ENCODE data around the gene IQGAP2. TPM values are rescaled to one million over a fixed set of nuclear protein-coding genes. Genes with fewer than 3 reads are reported as not detected.

The IQGAP2 gene
- total RNA-seq, 1 donor from 2014 or later = 11.5 TPM

GRCh38 chr5:76684756-76685519, 281.9 kb downstream of the IQGAP2 start:
- H3K9me3 ChIP-seq (ENCODE audit: control insufficient read depth in 3 of 3, low read length in 3 of 3) = no peaks in the 10 kb centered on the region
- H3K4me3 ChIP-seq (ENCODE audit: low read length in 3 of 3) = no peak overlapping the region
- no peaks in the 10 kb centered on the region for H3K27me3 ChIP-seq (ENCODE audit: control insufficient read depth in 3 of 3, insufficient read depth in 3 of 3, low read length in 3 of 3)
- no peaks in the 10 kb centered on the region for H3K36me3 ChIP-seq (ENCODE audit: control insufficient read depth in 3 of 3, insufficient read depth in 3 of 3, low read length in 3 of 3)
- no peak overlapping the region for H3K27ac ChIP-seq (ENCODE audit: low read depth, low read length)
- H3K4me1 ChIP-seq (ENCODE audit: control insufficient read depth in 3 of 3, insufficient read depth in 3 of 3, low read length in 3 of 3) = no peaks in the 10 kb centered on the region
- no peak overlapping the region for H3K9ac ChIP-seq (ENCODE audit: low read depth in 1 of 3, low read length in 3 of 3)

DNA sequence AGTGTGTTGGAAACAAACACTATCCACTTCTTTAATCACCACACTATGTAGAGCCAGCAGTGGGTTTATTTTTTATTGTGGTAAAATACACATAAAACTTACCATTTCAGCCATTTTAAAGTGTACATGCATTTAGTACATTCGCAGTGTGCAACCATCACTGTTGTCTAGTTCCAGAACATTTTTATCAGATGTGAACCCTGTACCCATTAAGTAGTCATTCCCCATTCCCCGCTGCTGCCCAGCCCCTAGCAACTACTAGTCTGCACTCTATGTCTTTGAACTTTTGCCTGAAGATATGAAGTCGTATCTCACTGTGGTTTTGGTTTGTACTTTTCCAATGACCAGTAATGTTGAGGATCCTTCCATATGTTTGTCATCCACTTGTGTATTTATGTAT, 282.6 kb downstream of the IQGAP2 start:
- Histone ChIP-seq H3K36me3 (ENCODE audit: control insufficient read depth in 3 of 3, insufficient read depth in 3 of 3, low read length in 3 of 3) (no peaks in the 10 kb centered on the region), H3K4me3 (ENCODE audit: low read length in 3 of 3) (no peak overlapping the region), H3K27ac (ENCODE audit: low read depth, low read length) (no peak overlapping the region), H3K27me3 (ENCODE audit: control insufficient read depth in 3 of 3, insufficient read depth in 3 of 3, low read length in 3 of 3) (no peaks in the 10 kb centered on the region), H3K9ac (ENCODE audit: low read depth in 1 of 3, low read length in 3 of 3) (no peak overlapping the region), H3K4me1 (ENCODE audit: control insufficient read depth in 3 of 3, insufficient read depth in 3 of 3, low read length in 3 of 3) (peaks cover 0 to under 1% (median under 1%) of the 10 kb centered on the region in 3 donors), H3K9me3 (ENCODE audit: control insufficient read depth in 3 of 3, low read length in 3 of 3) (no peaks in the 10 kb centered on the region)

DNA sequence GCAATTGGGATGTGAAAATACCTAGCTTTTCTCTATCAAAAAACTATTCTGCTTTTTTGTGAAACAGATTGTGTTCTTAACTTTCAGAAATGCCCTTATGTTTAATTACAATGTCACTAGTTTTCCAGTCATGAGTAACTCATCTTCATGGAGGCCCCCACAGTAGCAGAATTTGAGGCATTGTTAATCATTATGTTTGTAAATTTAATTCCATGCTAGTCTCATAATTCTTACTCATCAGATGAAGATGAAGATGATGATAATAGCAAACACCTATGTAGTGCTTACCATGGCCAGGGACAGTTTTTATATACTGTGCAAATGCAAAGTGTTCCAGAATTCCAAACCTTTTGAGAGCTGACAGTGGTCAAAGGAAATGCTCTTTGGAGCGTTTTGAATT, 285.1 kb downstream of the IQGAP2 start:
- peaks cover 0 to 5% (median 5%) of the 10 kb centered on the region in 3 donors for H3K4me1 ChIP-seq (ENCODE audit: control insufficient read depth in 3 of 3, insufficient read depth in 3 of 3, low read length in 3 of 3)
- no peaks in the 10 kb centered on the region for H3K36me3 ChIP-seq (ENCODE audit: control insufficient read depth in 3 of 3, insufficient read depth in 3 of 3, low read length in 3 of 3)
- H3K4me3 ChIP-seq (ENCODE audit: low read length in 3 of 3) = no peak overlapping the region
- no peaks in the 10 kb centered on the region for H3K9me3 ChIP-seq (ENCODE audit: control insufficient read depth in 3 of 3, low read length in 3 of 3)
- H3K9ac ChIP-seq (ENCODE audit: low read depth in 1 of 3, low read length in 3 of 3) = no peak overlapping the region
- H3K27ac ChIP-seq (ENCODE audit: low read depth, low read length) = no peak overlapping the region
- no peaks in the 10 kb centered on the region for H3K27me3 ChIP-seq (ENCODE audit: control insufficient read depth in 3 of 3, insufficient read depth in 3 of 3, low read length in 3 of 3)

DNA sequence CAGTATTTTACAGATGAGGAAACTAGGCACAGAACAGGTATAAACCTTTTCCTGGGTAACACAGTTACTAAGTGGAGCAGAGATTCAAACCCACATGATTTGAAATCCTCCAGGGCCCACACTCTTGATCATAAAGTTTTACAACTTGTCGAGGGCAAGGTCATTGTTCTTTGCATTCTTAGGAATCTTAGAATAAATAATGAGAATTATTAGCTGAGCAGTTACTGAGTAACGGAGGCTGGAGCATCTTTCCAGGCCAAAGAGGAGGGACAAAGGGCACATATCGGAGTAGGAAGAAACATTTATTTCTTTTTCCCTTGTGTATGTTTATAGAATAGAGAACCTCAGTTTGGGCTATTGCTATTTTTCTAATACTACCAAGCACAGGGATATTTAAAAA, 285.8 kb downstream of the IQGAP2 start:
- no peak overlapping the region for H3K27ac ChIP-seq (ENCODE audit: low read depth, low read length)

GRCh38 chr5:76689321-76690036, 286.4 kb downstream of the IQGAP2 start:
- H3K27ac ChIP-seq (ENCODE audit: low read depth, low read length) = no peak overlapping the region
- no peaks in the 10 kb centered on the region for H3K9me3 ChIP-seq (ENCODE audit: control insufficient read depth in 3 of 3, low read length in 3 of 3)
- H3K27me3 ChIP-seq (ENCODE audit: control insufficient read depth in 3 of 3, insufficient read depth in 3 of 3, low read length in 3 of 3) = no peaks in the 10 kb centered on the region
- peaks cover 0 to 5% (median 5%) of the 10 kb centered on the region in 3 donors for H3K4me1 ChIP-seq (ENCODE audit: control insufficient read depth in 3 of 3, insufficient read depth in 3 of 3, low read length in 3 of 3)
- H3K4me3 ChIP-seq (ENCODE audit: low read length in 3 of 3) = no peak overlapping the region
- no peaks in the 10 kb centered on the region for H3K36me3 ChIP-seq (ENCODE audit: control insufficient read depth in 3 of 3, insufficient read depth in 3 of 3, low read length in 3 of 3)
- H3K9ac ChIP-seq (ENCODE audit: low read depth in 1 of 3, low read length in 3 of 3) = no peak overlapping the region

More for the DNA sequence above, 285.8 kb downstream of the IQGAP2 start:
- Histone ChIP-seq H3K9me3 (ENCODE audit: control insufficient read depth in 3 of 3, low read length in 3 of 3) (no peaks in the 10 kb centered on the region), H3K9ac (ENCODE audit: low read depth in 1 of 3, low read length in 3 of 3) (no peak overlapping the region), H3K4me1 (ENCODE audit: control insufficient read depth in 3 of 3, insufficient read depth in 3 of 3, low read length in 3 of 3) (peaks cover 0 to 5% (median 5%) of the 10 kb centered on the region in 3 donors), H3K36me3 (ENCODE audit: control insufficient read depth in 3 of 3, insufficient read depth in 3 of 3, low read length in 3 of 3) (no peaks in the 10 kb centered on the region), H3K4me3 (ENCODE audit: low read length in 3 of 3) (no peak overlapping the region), H3K27me3 (ENCODE audit: control insufficient read depth in 3 of 3, insufficient read depth in 3 of 3, low read length in 3 of 3) (no peaks in the 10 kb centered on the region)

DNA sequence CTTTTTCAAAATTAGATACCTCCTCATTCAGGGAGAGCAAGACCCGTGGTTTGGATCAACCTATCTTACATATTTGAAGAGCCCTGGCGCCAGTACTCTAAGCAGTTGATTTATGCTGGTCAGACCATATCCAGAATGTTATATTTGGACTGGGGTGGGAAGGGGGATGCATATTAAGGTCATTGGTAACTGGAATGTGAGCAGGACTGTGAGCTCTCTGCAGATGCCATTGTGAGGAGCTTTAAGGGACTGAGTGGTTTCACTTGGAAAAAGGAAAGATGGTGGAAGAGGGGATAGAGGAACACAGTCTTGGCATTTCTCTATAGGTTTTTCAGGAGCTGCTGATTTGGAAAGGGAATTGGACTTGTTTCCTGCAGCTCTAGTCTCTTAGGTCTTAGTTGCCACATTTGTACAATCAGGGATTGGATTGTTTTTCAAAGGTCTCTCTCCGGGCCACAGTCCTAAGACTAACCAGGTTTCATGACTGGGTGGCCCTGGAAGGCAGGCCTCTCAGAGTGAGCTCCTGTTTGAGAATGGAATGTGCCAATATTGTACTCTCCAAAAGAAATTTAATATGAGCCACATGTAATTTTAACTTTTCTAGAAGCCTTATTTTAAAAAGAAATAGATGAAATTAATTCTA, 287.1 kb downstream of the IQGAP2 start:
- Histone ChIP-seq H3K27ac (ENCODE audit: low read depth, low read length) (no peak overlapping the region), H3K4me1 (ENCODE audit: control insufficient read depth in 3 of 3, insufficient read depth in 3 of 3, low read length in 3 of 3) (peaks cover 0 to 5% (median 5%) of the 10 kb centered on the region in 3 donors), H3K9ac (ENCODE audit: low read depth in 1 of 3, low read length in 3 of 3) (no peak overlapping the region)

GRCh38 chr5:76690704-76691466, 287.8 kb downstream of the IQGAP2 start:
- Histone ChIP-seq H3K36me3 (ENCODE audit: control insufficient read depth in 3 of 3, insufficient read depth in 3 of 3, low read length in 3 of 3) (no peaks in the 10 kb centered on the region), H3K4me3 (ENCODE audit: low read length in 3 of 3) (no peak overlapping the region), H3K27ac (ENCODE audit: low read depth, low read length) (no peak overlapping the region), H3K9me3 (ENCODE audit: control insufficient read depth in 3 of 3, low read length in 3 of 3) (no peaks in the 10 kb centered on the region), H3K9ac (ENCODE audit: low read depth in 1 of 3, low read length in 3 of 3) (no peak overlapping the region), H3K27me3 (ENCODE audit: control insufficient read depth in 3 of 3, insufficient read depth in 3 of 3, low read length in 3 of 3) (no peaks in the 10 kb centered on the region), H3K4me1 (ENCODE audit: control insufficient read depth in 3 of 3, insufficient read depth in 3 of 3, low read length in 3 of 3) (peaks cover 0 to 5% (median 5%) of the 10 kb centered on the region in 3 donors)

More for the DNA sequence above, 287.1 kb downstream of the IQGAP2 start:
- no peak overlapping the region for H3K4me3 ChIP-seq (ENCODE audit: low read length in 3 of 3)
- no peaks in the 10 kb centered on the region for H3K27me3 ChIP-seq (ENCODE audit: control insufficient read depth in 3 of 3, insufficient read depth in 3 of 3, low read length in 3 of 3)
- no peaks in the 10 kb centered on the region for H3K9me3 ChIP-seq (ENCODE audit: control insufficient read depth in 3 of 3, low read length in 3 of 3)
- no peaks in the 10 kb centered on the region for H3K36me3 ChIP-seq (ENCODE audit: control insufficient read depth in 3 of 3, insufficient read depth in 3 of 3, low read length in 3 of 3)

- Histone ChIP-seq H3K27me3 (ENCODE audit: control insufficient read depth in 3 of 3, insufficient read depth in 3 of 3, low read length in 3 of 3) (no peaks in the 10 kb centered on the region), H3K36me3 (ENCODE audit: control insufficient read depth in 3 of 3, insufficient read depth in 3 of 3, low read length in 3 of 3) (no peaks in the 10 kb centered on the region), H3K9me3 (ENCODE audit: control insufficient read depth in 3 of 3, low read length in 3 of 3) (no peaks in the 10 kb centered on the region), H3K27ac (ENCODE audit: low read depth, low read length) (peak overlapping the region; percentile 37), H3K4me3 (ENCODE audit: low read length in 3 of 3) (no peak overlapping the region), H3K9ac (ENCODE audit: low read depth in 1 of 3, low read length in 3 of 3) (no peak overlapping the region), H3K4me1 (ENCODE audit: control insufficient read depth in 3 of 3, insufficient read depth in 3 of 3, low read length in 3 of 3) (peaks cover 0 to 5% (median 5%) of the 10 kb centered on the region in 3 donors)
Observed at GRCh38 chr5:76691467-76692273, 288.6 kb downstream of the IQGAP2 start.

- H3K27me3 ChIP-seq (ENCODE audit: control insufficient read depth in 3 of 3, insufficient read depth in 3 of 3, low read length in 3 of 3) = no peaks in the 10 kb centered on the region
- peaks cover 0 to 5% (median 5%) of the 10 kb centered on the region in 3 donors for H3K4me1 ChIP-seq (ENCODE audit: control insufficient read depth in 3 of 3, insufficient read depth in 3 of 3, low read length in 3 of 3)
- no peaks in the 10 kb centered on the region for H3K36me3 ChIP-seq (ENCODE audit: control insufficient read depth in 3 of 3, insufficient read depth in 3 of 3, low read length in 3 of 3)
- H3K9ac ChIP-seq (ENCODE audit: low read depth in 1 of 3, low read length in 3 of 3) = no peak overlapping the region
- H3K9me3 ChIP-seq (ENCODE audit: control insufficient read depth in 3 of 3, low read length in 3 of 3) = no peaks in the 10 kb centered on the region
- no peak overlapping the region for H3K4me3 ChIP-seq (ENCODE audit: low read length in 3 of 3)
- H3K27ac ChIP-seq (ENCODE audit: low read depth, low read length) = peak overlapping the region; percentile 37
Observed at GRCh38 chr5:76692274-76692540, 289.1 kb downstream of the IQGAP2 start.

All from skeletal muscle tissue (tissue), 4 donors.